Activated T-cell treated with anti-CD3 and anti-CD28 coated beads, Interleukin-2, amount 50 U/mL, for 4 hours (primary cell): ENCODE measurements around the gene SLC6A3. TPM values are rescaled to one million over a fixed set of nuclear protein-coding genes. Genes with fewer than 3 reads are reported as not detected.
"Not testable (repeated sequence)": the region's sequence is repeated elsewhere in the genome, so short reads cannot be mapped to it uniquely, and the experiment has no call there.

ENCODE experiments used
- ATAC-seq, 2 donors: fragments of 200-7000 bp; cut with Tn5 transposase; one replicate each; pipeline ENCODE4 v1.10.0; 2021
- DNase-seq: peaks from one replicate; pipeline ENCODE4 v3.0.0-alpha.2; 2020
- H3K27me3 Mint-ChIP-seq: one replicate; pipeline ENCODE4 v1.8.0; 2021; ENCODE audit warnings: low read depth, mixed read lengths
- H3K36me3 Mint-ChIP-seq: one replicate; pipeline ENCODE4 v1.8.0; 2022; ENCODE audit warnings: mixed read lengths; ENCODE audit not compliant: insufficient read depth
- H3K4me1 Mint-ChIP-seq: one replicate; pipeline ENCODE4 v1.8.0; 2021; ENCODE audit warnings: low read depth, mixed read lengths
- H3K4me3 Mint-ChIP-seq: one replicate; pipeline ENCODE4 v1.8.0; 2021; ENCODE audit warnings: mild to moderate bottlenecking, moderate library complexity, mixed read lengths
- H3K9me3 Mint-ChIP-seq: one replicate; pipeline ENCODE4 v1.8.0; 2021; ENCODE audit warnings: mixed read lengths
- total RNA-seq, 3 donors: library from RNA; stranded (reverse); gene quantifications; one replicate each; pipeline ENCODE4 v1.2.1, GENCODE V29; 2021

SLC6A3 gene
- total RNA-seq, 3 donors from 2014 or later = not detected

DNA sequence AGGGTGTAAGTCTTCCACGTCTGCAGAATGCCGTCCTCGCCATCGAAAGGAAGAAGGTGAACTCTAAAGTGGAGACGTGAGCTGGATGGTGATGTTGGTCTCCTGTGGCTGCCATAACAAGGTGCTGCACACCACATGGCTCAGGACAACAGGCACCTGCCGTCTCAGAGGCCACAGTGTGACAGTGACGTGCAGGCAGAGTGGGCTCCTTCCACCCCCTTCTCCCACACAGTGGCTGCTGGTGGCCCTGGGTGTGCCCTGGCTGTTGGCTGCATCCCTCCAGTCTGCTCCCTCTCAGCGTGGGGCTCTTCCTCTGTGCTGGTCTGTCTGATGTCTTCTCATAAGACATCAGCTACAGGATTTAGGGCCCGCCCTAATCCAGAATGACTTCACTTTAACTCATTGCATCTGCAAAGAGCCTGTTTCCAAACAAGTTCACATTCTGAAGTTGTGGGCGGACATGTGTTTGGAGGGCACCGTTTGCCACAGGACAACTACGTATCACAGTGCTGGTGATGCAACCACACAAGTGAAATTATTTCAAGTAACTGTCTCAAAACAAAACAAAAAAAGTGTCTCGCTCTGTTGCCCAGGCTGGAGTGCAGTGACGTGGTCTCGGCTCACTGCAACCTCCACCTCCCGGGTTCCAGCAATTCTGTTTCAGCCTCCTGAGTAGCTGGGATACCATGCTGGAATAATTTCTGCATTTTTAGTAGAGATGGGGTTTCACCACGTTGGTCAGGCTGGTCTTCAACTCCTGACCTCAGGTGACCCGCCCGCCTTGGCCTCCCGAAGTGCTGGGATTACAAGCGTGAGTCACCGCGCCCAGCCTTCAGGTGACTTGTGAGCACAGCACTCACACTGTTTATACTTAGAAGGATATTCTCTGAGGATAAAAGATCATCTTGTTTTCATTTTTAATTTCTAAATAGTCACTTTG, 69.1 kb downstream of the SLC6A3 start:
- H3K9me3 Mint-ChIP-seq = no peaks in the 10 kb centered on the region
- DNase-seq = no peak
- ATAC-seq = no peak
- H3K4me1 Mint-ChIP-seq = peaks cover 6% of the 10 kb centered on the region
- no peaks in the 10 kb centered on the region for H3K36me3 Mint-ChIP-seq
- peaks cover 2% of the 10 kb centered on the region for H3K27me3 Mint-ChIP-seq
- H3K4me3 Mint-ChIP-seq = no peak overlapping the region

GRCh38 chr5:1374679-1375055, 70.6 kb downstream of the SLC6A3 start:
- ATAC-seq (no peak), DNase-seq (no peak)
- H3K36me3 Mint-ChIP-seq = no peaks in the 10 kb centered on the region
- H3K4me1 Mint-ChIP-seq = peaks cover 4% of the 10 kb centered on the region
- no peak overlapping the region for H3K4me3 Mint-ChIP-seq
- H3K9me3 Mint-ChIP-seq = no peaks in the 10 kb centered on the region
- H3K27me3 Mint-ChIP-seq = peaks cover 2% of the 10 kb centered on the region

DNA sequence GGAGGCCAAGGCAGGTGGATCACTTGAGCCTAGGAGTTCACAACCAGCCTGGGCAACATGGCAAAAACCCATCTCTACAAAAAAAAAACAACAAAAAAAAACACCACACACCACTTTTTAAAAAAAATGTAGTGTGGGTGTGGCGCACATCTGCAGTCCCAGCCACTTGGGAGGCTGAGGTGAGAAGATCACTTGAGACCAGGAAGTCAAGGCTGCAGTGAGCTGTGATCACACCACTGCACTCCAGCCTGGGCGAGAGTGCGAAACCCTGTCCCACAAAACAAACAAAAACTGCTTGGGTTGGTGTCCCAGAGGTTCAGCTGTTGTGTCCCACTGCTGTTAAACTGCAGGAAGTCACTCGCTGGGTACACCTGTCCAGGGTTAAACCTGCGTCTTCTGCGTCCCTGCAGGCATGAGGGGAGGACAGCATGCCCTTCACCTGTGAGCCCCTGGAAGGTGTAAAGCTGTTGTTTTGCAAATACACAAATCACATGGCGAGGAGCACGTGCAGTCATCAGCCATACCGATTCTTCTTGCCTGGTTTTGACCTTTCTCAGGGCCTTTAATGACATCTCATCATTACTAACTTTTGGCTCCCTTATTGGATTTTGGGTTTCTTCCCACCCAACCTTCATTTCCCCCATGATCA, 71.1 kb downstream of the SLC6A3 start:
- ATAC-seq = no peak
- Mint-ChIP-seq H3K4me3 (no peak overlapping the region), H3K4me1 (peaks cover 4% of the 10 kb centered on the region), H3K9me3 (no peaks in the 10 kb centered on the region), H3K36me3 (no peaks in the 10 kb centered on the region), H3K27me3 (peaks cover 2% of the 10 kb centered on the region)
- no peak for DNase-seq

GRCh38 chr5:1371972-1372342, 73.3 kb downstream of the SLC6A3 start:
- not testable (repeated sequence) for H3K9me3 Mint-ChIP-seq, ATAC-seq, H3K36me3 Mint-ChIP-seq, DNase-seq, H3K4me1 Mint-ChIP-seq, H3K4me3 Mint-ChIP-seq, H3K27me3 Mint-ChIP-seq

DNA sequence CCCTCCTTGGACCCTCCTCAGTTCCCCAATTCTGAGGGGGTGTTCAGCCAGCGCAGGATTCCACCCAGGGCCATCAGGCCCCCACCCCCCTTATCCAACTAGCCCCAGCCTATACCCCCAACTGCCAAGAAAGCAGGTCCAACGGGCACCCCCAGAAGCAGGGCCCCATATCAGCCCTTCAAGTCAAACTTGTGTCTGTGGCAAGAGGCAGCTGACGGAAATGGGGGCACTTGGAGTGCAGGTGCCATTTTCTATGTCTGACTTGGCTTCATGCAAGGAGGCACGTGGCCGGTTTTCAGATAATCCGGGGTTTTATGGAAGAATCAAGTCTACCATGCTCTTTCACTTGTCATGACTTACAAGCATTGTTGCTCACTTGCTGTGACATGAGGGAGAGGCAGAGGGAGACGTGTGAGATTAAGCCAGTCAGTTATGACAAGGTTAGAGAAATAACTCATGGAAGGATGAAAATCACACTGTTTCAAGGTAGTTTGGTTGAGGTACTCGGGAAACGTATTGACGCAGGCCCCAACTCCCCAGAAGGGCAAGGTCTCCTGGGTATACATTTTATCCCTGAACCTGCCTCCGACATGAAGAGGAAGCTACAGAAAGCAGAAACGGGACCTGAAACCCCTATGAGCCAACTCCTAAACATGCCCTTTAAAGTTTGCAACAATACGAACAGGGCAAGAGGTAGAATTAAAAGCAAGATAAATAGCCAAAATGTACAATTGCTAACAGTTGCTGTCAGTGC, 73.8 kb downstream of the SLC6A3 start:
- DNase-seq = no peak
- ATAC-seq = no peak
- H3K27me3 Mint-ChIP-seq = peaks cover 9% of the 10 kb centered on the region
- peaks cover 4% of the 10 kb centered on the region for H3K4me1 Mint-ChIP-seq
- H3K9me3 Mint-ChIP-seq = no peaks in the 10 kb centered on the region
- H3K4me3 Mint-ChIP-seq = no peak overlapping the region
- H3K36me3 Mint-ChIP-seq = no peaks in the 10 kb centered on the region

- H3K9me3 Mint-ChIP-seq = no peaks in the 10 kb centered on the region
- H3K4me1 Mint-ChIP-seq = peaks cover 6% of the 10 kb centered on the region
- no peaks in the 10 kb centered on the region for H3K36me3 Mint-ChIP-seq
- H3K4me3 Mint-ChIP-seq = no peak overlapping the region
- DNase-seq = no peak
- ATAC-seq = no peak
- H3K27me3 Mint-ChIP-seq = peaks cover 11% of the 10 kb centered on the region
Measured at GRCh38 chr5:1370006-1370405, 75.2 kb downstream of the SLC6A3 start.

DNA sequence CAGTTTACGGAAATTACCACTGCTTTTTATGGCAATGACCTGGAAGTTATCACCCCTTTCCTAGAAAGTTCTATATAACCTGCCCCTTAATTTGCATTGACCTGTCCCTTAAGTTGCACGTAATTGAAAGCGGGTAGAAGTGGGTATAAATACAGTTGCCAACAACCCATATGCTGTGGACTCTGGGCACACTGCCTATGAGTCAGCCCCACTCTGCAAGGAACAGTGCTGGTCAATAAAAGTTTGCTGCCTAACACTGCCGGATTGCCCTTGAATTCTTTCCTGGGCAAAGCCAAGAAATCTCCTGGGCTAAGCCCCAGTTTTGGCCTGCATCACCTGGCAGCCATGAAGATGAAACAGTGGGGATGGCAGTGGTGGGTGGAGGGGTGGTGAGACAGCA, 76.5 kb downstream of the SLC6A3 start:
- Mint-ChIP-seq H3K27me3 (peaks cover 19% of the 10 kb centered on the region), H3K4me1 (peaks cover 2% of the 10 kb centered on the region), H3K36me3 (no peaks in the 10 kb centered on the region), H3K9me3 (no peaks in the 10 kb centered on the region), H3K4me3 (no peak overlapping the region)
- ATAC-seq (no peak), DNase-seq (no peak)

DNA sequence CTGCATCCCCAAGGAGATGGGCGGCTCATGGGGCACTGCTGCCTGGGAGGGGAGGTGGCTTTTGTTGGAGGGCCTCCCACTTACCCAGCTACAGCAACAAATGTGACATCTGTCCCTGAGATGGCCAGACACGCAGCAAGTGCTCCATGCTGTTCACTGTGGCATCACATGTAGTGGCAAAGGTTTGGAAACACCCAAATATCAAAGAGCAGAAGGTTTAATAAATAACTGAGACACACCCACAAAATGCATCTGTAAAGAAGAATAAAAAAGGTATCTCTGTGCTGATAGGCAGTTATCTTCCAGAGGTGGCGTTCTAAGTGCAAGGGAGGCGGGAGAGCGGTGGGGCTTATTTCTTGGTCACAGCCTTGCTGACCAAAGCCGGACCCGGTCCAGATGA, 77.0 kb downstream of the SLC6A3 start:
- Mint-ChIP-seq H3K27me3 (peaks cover 24% of the 10 kb centered on the region), H3K36me3 (no peaks in the 10 kb centered on the region), H3K4me3 (no peak overlapping the region), H3K9me3 (no peaks in the 10 kb centered on the region), H3K4me1 (peaks cover 2% of the 10 kb centered on the region)
- no peak for ATAC-seq
- no peak for DNase-seq

DNA sequence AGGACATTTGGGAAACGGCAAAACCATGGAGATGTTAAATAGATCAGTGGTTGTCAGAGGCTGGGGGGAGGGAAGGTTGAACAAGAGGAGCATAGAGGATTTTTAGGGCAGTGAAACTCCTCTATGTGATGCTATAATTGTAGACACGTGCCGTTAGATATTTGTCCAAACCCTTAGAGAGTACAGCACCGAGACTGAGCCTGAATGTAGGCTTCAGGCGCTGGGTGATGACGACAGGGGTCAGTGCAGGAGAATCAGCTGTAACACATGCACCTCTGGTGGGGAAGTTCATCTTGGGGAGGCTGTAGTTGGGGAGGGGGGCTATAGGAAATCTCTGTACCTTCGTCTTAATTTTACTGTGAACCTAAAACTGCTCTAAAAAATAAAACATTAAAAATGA, 78.1 kb downstream of the SLC6A3 start:
- no peak for ATAC-seq
- peaks cover 29% of the 10 kb centered on the region for H3K27me3 Mint-ChIP-seq
- H3K36me3 Mint-ChIP-seq = no peaks in the 10 kb centered on the region
- H3K4me3 Mint-ChIP-seq = no peak overlapping the region
- H3K9me3 Mint-ChIP-seq = no peaks in the 10 kb centered on the region
- H3K4me1 Mint-ChIP-seq = peaks cover 2% of the 10 kb centered on the region
- DNase-seq = no peak

DNA sequence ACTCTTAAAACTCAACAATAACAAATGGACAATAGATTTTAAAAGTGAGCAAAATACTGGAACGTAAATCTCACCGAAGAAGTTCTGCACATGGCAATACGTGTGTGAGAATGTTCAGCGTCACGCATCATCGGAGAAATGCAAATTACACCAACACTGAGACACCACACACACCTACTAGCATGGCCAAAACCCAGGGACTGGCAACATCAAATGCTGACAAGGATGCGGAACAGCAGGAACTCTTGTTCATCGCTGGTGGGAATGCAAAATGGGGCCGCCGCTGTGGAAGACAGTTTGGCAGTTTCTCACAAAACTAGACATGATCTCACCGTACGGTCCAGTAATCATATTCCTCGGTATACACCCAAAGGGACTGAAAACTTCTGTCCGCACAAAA, 78.7 kb downstream of the SLC6A3 start:
- no peak overlapping the region for H3K4me3 Mint-ChIP-seq
- DNase-seq = no peak
- no peaks in the 10 kb centered on the region for H3K9me3 Mint-ChIP-seq
- peaks cover 2% of the 10 kb centered on the region for H3K4me1 Mint-ChIP-seq
- ATAC-seq = no peak
- H3K27me3 Mint-ChIP-seq = peaks cover 29% of the 10 kb centered on the region
- H3K36me3 Mint-ChIP-seq = no peaks in the 10 kb centered on the region

GRCh38 chr5:1364211-1364610, 81.0 kb downstream of the SLC6A3 start:
- Mint-ChIP-seq H3K4me1 (peaks cover 2% of the 10 kb centered on the region), H3K9me3 (no peaks in the 10 kb centered on the region), H3K36me3 (no peaks in the 10 kb centered on the region), H3K27me3 (peaks cover 41% of the 10 kb centered on the region), H3K4me3 (no peak overlapping the region)
- no peak for ATAC-seq
- DNase-seq = no peak

GRCh38 chr5:1363581-1363980, 81.7 kb downstream of the SLC6A3 start:
- Mint-ChIP-seq H3K9me3 (no peaks in the 10 kb centered on the region), H3K27me3 (peaks cover 41% of the 10 kb centered on the region), H3K36me3 (no peaks in the 10 kb centered on the region), H3K4me3 (no peak overlapping the region), H3K4me1 (peaks cover 2% of the 10 kb centered on the region)
- ATAC-seq = no peak
- no peak for DNase-seq

GRCh38 chr5:1363160-1363559, 82.1 kb downstream of the SLC6A3 start:
- H3K36me3 Mint-ChIP-seq = no peaks in the 10 kb centered on the region

DNA sequence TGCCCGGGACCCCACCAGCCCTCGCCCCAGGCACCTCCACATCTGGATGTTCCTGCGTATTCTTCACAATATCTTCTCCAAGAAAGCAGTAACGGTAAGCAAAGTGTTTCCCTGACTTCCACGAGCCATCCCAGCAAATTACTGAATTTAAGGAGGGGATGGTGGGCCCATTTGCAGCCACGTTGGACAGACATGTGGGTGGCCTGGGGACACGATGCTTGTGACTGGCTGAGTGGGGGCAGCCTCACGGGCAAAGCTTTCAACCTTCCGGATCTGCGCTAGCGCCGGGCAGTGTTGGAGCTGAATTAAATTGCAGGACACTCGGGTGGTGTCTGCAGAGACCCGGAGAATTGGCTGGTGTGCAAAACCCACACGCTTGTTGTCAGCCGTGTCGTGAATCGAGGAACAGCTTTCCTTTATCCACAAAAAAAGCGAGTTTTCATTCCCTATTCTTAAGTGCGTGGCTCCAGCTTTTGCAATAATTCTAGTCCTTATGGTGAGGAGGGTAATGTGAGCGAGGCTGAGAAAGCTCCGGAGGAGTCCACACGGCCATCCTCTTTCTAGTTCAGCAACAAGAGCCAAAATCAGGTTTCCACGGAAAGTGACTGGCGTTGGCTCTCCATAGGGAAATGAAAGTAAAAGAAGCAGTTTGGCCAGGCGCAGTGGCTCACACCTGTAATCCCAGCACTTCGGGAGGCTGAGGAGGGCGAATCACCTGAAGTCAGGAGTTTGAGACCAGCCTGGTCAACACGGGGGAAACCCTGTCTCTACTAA, 82.8 kb downstream of the SLC6A3 start:
- Mint-ChIP-seq H3K36me3 (no peaks in the 10 kb centered on the region), H3K4me1 (peaks cover 2% of the 10 kb centered on the region), H3K4me3 (no peak overlapping the region), H3K27me3 (peaks cover 47% of the 10 kb centered on the region), H3K9me3 (no peaks in the 10 kb centered on the region)
- DNase-seq (no peak), ATAC-seq (no peak)

More at GRCh38 chr5:1363160-1363559, 82.1 kb downstream of the SLC6A3 start:
- DNase-seq (no peak), ATAC-seq (no peak)
- H3K4me1 Mint-ChIP-seq = peaks cover 2% of the 10 kb centered on the region
- H3K9me3 Mint-ChIP-seq = no peaks in the 10 kb centered on the region
- H3K4me3 Mint-ChIP-seq = no peak overlapping the region
- H3K27me3 Mint-ChIP-seq = peaks cover 45% of the 10 kb centered on the region
